22Rv1 (cell line): ENCODE measurements around the gene APEH.

Experiments
- ZFX ChIP-seq: fragments of 450-650 bp; IDR thresholded peaks from 2 replicates; pipeline ENCODE4 v1.6.1; 2017; ENCODE audit warnings: antibody characterized with exemption, borderline replicate concordance
- TF ChIP-seq, protein P1 (sequence below): fragments of 450-650 bp; IDR thresholded peaks from 2 replicates; pipeline ENCODE4 v1.5.1; 2017; ENCODE audit warnings: mild to moderate bottlenecking

DNA sequence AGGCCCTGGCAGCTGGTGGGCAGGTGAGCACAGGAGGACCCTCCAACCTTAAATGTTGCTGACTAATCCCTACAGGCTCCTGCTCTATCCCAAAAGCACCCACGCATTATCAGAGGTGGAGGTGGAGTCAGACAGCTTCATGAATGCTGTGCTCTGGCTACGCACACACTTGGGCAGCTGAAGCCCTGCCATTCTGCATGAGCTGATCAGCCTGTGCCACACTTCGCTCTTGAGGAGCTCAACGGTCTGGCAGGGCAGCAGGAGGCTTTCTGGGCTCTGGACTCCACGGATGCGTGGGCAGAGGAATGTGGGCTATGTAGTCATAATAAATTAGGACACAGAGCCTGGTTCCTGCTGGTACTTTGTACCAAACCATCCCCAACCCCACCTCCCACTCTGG lies 9.0 kb downstream of the APEH start:
- TF ChIP-seq, protein P1, sequence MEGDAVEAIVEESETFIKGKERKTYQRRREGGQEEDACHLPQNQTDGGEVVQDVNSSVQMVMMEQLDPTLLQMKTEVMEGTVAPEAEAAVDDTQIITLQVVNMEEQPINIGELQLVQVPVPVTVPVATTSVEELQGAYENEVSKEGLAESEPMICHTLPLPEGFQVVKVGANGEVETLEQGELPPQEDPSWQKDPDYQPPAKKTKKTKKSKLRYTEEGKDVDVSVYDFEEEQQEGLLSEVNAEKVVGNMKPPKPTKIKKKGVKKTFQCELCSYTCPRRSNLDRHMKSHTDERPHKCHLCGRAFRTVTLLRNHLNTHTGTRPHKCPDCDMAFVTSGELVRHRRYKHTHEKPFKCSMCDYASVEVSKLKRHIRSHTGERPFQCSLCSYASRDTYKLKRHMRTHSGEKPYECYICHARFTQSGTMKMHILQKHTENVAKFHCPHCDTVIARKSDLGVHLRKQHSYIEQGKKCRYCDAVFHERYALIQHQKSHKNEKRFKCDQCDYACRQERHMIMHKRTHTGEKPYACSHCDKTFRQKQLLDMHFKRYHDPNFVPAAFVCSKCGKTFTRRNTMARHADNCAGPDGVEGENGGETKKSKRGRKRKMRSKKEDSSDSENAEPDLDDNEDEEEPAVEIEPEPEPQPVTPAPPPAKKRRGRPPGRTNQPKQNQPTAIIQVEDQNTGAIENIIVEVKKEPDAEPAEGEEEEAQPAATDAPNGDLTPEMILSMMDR = no peak
- no peak for TF ChIP-seq ZFX
